AG04450 (cell line): ENCODE measurements around the gene NCCRP1. TPM values are rescaled to one million over a fixed set of nuclear protein-coding genes. Genes with fewer than 3 reads are reported as not detected.

Experiments used
- CTCF ChIA-PET: fragments of 300-600, 350-600 bp; formaldehyde crosslinking; extraction: SDS; loops from one replicate; lab custom pipeline; 2022; ENCODE audit warnings: antibody characterized with exemption, inconsistent platforms; lab: Charles Lee
- POLR2A ChIA-PET: fragments of 350-600 bp; formaldehyde crosslinking; extraction: SDS; loops from one replicate; lab custom pipeline; 2021; ENCODE audit warnings: antibody characterized with exemption, inconsistent platforms; lab: Yijun Ruan, JAX
- DNase-seq: peaks from one replicate; pipeline ENCODE4 v3.0.0-alpha.2; 2011; ENCODE audit warnings: low read depth, low spot score
- H3K27ac ChIP-seq: one replicate; pipeline ENCODE4 v1.5.1; 2012; ENCODE audit warnings: low read depth, low read length, control low read depth
- H3K27me3 ChIP-seq: one replicate; pipeline ENCODE4 v1.6.0; 2012; ENCODE audit warnings: low read length; ENCODE audit not compliant: control insufficient read depth, insufficient read depth
- H3K4me3 ChIP-seq: 2 replicates; pipeline ENCODE4 v1.5.1; 2011; ENCODE audit warnings: mild to moderate bottlenecking, low read depth, low read length, control low read depth
- H3K9me3 ChIP-seq: 2 replicates; pipeline ENCODE4 v1.5.1; 2012; ENCODE audit warnings: low read length; ENCODE audit not compliant: control insufficient read depth, insufficient read depth
- CTCF ChIP-seq: IDR thresholded peaks from 2 replicates; pipeline ENCODE4 v1.5.1; 2011; ENCODE audit warnings: low read depth, low read length, control low read depth, inconsistent platforms
- polyA plus RNA-seq: library from polyadenylated mRNA; depleted of rRNA; stranded (reverse); fragments of >200 nt; gene quantifications from 2 replicates; pipeline ENCODE4 v1.2.3, GENCODE V29; 2011; rRNA removed

NCCRP1 gene
- polyA plus RNA-seq, 1 experiment: not detected

GRCh38 chr19:39247701-39248664, 51.2 kb downstream of the NCCRP1 start:
- Histone ChIP-seq H3K9me3 (peaks cover 13% of the 10 kb centered on the region; the same call in 1 of the 2 replicates), H3K4me3 (no peak overlapping the region), H3K27ac (no peak overlapping the region), H3K27me3 (peaks cover 45% of the 10 kb centered on the region)
- no peak for DNase-seq
- TF ChIP-seq CTCF: no peak
- CTCF ChIA-PET: no interaction called here
- POLR2A ChIA-PET: no interaction called here

DNA sequence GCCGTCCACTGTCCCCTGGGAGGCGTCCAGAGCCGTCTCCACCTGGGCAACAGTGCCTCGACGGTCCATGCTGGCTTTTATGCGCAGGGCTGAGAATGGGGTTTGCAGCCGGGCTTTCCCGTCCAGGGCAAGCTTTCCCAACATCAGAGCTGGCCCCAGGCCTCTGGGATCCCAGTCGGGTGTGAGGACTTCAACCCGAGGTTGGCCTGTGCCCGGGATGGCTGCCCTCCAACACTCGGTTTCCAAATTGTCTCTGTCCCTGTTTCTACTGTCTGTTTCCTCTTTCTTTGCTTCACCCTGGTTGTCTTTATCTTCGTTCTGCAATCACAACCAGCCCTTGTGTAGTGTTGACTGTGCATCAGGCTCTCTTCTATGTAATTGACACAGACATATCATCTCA, 52.0 kb downstream of the NCCRP1 start, which contains the start of gene IFNL4:
IFNL4 (minus strand) TSS at position 51 of the 400 bp plus-strand sequence.
- CTCF ChIA-PET: no interaction called here
- POLR2A ChIA-PET: no interaction called here
- no peak within 1 kb of the TSS for H3K27ac ChIP-seq
- no peak for TF ChIP-seq CTCF
- peaks cover 49% of the 10 kb centered on the region for H3K27me3 ChIP-seq
- DNase-seq: no peak
- peaks cover 13% of the 10 kb centered on the region; the same call in 1 of the 2 replicates for H3K9me3 ChIP-seq
- H3K4me3 ChIP-seq: no peak within 1 kb of the TSS

GRCh38 chr19:39251081-39251480, 54.3 kb downstream of the NCCRP1 start:
- no peak for TF ChIP-seq CTCF
- Histone ChIP-seq H3K9me3 (peaks cover 13% of the 10 kb centered on the region; the same call in 1 of the 2 replicates), H3K27ac (no peak overlapping the region), H3K4me3 (no peak overlapping the region), H3K27me3 (peaks cover 52% of the 10 kb centered on the region)
- no peak for DNase-seq
- CTCF ChIA-PET: interaction anchor here (0.6 kb wide), 1 partner anchor 19 kb away, joined by 3 read pairs; no protein-coding TSS in a partner anchor
- POLR2A ChIA-PET: no interaction called here

Other genes with a start within 250 kb of the NCCRP1 start
- gene FBXO17, start 221.2 kb upstream of the NCCRP1 start, polyA plus RNA-seq: 10.8 and 11.6 TPM in 2 replicates
- 2.0 and 2.4 TPM in 2 replicates for gene FBXO27, start 164.4 kb upstream of the NCCRP1 start, polyA plus RNA-seq
- not detected in 2 replicates for gene ACP7, start 112.6 kb upstream of the NCCRP1 start, polyA plus RNA-seq
- 10.4 and 12.4 TPM in 2 replicates for gene PAK4, start 71.2 kb upstream of the NCCRP1 start, polyA plus RNA-seq
- not detected in 2 replicates for gene SYCN, start 7.3 kb downstream of the NCCRP1 start, polyA plus RNA-seq
- gene IFNL3, start 48.0 kb downstream of the NCCRP1 start, polyA plus RNA-seq: not detected in 2 replicates
- gene IFNL4, start 51.9 kb downstream of the NCCRP1 start, polyA plus RNA-seq: not detected in 2 replicates
- not detected in 2 replicates for gene IFNL2, start 71.4 kb downstream of the NCCRP1 start, polyA plus RNA-seq
- not detected in 2 replicates for gene IFNL1, start 99.4 kb downstream of the NCCRP1 start, polyA plus RNA-seq
- gene LRFN1, start 123.9 kb downstream of the NCCRP1 start, polyA plus RNA-seq: 0.15 and 0.16 TPM in 2 replicates
- 0.17 and 0.26 TPM in 2 replicates for gene GMFG, start 139.1 kb downstream of the NCCRP1 start, polyA plus RNA-seq
- gene SAMD4B, start 145.5 kb downstream of the NCCRP1 start, polyA plus RNA-seq: 33.4 and 47.3 TPM in 2 replicates
- gene PAF1, start 194.1 kb downstream of the NCCRP1 start, polyA plus RNA-seq: 51.9 and 60.5 TPM in 2 replicates
- 28.0 and 29.9 TPM in 2 replicates for gene MED29, start 194.4 kb downstream of the NCCRP1 start, polyA plus RNA-seq
- 4.1 and 8.3 TPM in 2 replicates for gene ZFP36, start 209.9 kb downstream of the NCCRP1 start, polyA plus RNA-seq
- 12.3 and 19.1 TPM in 2 replicates for gene PLEKHG2, start 215.7 kb downstream of the NCCRP1 start, polyA plus RNA-seq
- gene RPS16, start 239.0 kb downstream of the NCCRP1 start, polyA plus RNA-seq: 1,488 and 2,094 TPM in 2 replicates
- gene SUPT5H, start 248.6 kb downstream of the NCCRP1 start, polyA plus RNA-seq: 75.3 and 78.0 TPM in 2 replicates